CD14-positive monocyte (primary cell): ENCODE data around the gene NSUN3. TPM values are rescaled to one million over a fixed set of nuclear protein-coding genes. Genes with fewer than 3 reads are reported as not detected.

ENCODE experiments used
- DNase-seq, 3 donors: peaks; one replicate each; pipeline ENCODE4 v3.0.0-alpha.2; 2011 to 2022
- H2AFZ ChIP-seq: 2 replicates; pipeline ENCODE4 v1.6.0; 2012; ENCODE audit warnings: mild to moderate bottlenecking, low read depth, low read length, inconsistent platforms; ENCODE audit not compliant: insufficient read depth, poor library complexity, severe bottlenecking
- H3K27ac ChIP-seq, 2 donors: 1 replicate in 1 of 2; 2 replicates in 1 of 2; pipeline ENCODE4 v1.5.1; 2012 to 2013; ENCODE audit warnings: low read length in 2 of 2, control low read depth in 1 of 2, inconsistent platforms in 1 of 2, low read depth in 1 of 2, mild to moderate bottlenecking in 1 of 2
- H3K27me3 ChIP-seq, 2 donors: one replicate each; pipeline versions ENCODE4 v1.6.0 to v1.6.1; 2011 to 2013; ENCODE audit warnings: low read length in 2 of 2; ENCODE audit not compliant: control insufficient read depth in 2 of 2, insufficient read depth in 2 of 2
- H3K36me3 ChIP-seq, 2 donors: replicated peaks in 1 of 2; 1 replicate in 1 of 2; 2 replicates in 1 of 2; pipeline versions ENCODE4 v1.5.1 to v1.6.1; 2012 to 2013; ENCODE audit warnings: low read length in 2 of 2, control low read depth in 1 of 2, inconsistent platforms in 1 of 2, mild to moderate bottlenecking in 1 of 2; ENCODE audit not compliant: insufficient read depth in 2 of 2, control insufficient read depth in 1 of 2
- H3K4me1 ChIP-seq, 2 donors: 1 replicate in 1 of 2; 2 replicates in 1 of 2; pipeline versions ENCODE4 v1.5.1 to v1.6.1; 2012 to 2013; ENCODE audit warnings: low read length in 2 of 2, control low read depth in 1 of 2, inconsistent platforms in 1 of 2, mild to moderate bottlenecking in 1 of 2, moderate library complexity in 1 of 2; ENCODE audit not compliant: insufficient read depth in 2 of 2, control insufficient read depth in 1 of 2
- H3K4me2 ChIP-seq: replicated peaks from 2 replicates; pipeline ENCODE3; 2012; ENCODE audit warnings: low read length, moderate library complexity, mild to moderate bottlenecking; ENCODE audit not compliant: poor library complexity, severe bottlenecking; ENCODE audit errors: extremely low read depth
- H3K4me3 ChIP-seq, 3 experiments: fragments of 200-600 bp in 1 of 3; sonication (generic) in 1 of 3; replicated peaks in 1 of 3; 1 replicate in 2 of 3; 2 replicates in 1 of 3; pipeline ENCODE4 v1.5.1; 2011 to 2013; ENCODE audit warnings: low read length in 3 of 3, mild to moderate bottlenecking in 3 of 3, control low read depth in 2 of 3, low read depth in 2 of 3, inconsistent platforms in 1 of 3, moderate library complexity in 1 of 3
- H3K79me2 ChIP-seq: 2 replicates; pipeline ENCODE4 v1.6.0; 2012; ENCODE audit warnings: mild to moderate bottlenecking, control low read depth, inconsistent platforms, low read length, moderate library complexity; ENCODE audit not compliant: insufficient read depth
- H3K9ac ChIP-seq: 2 replicates; pipeline ENCODE4 v1.6.0; 2017; ENCODE audit warnings: low read length, mild to moderate bottlenecking; ENCODE audit not compliant: insufficient read depth, poor library complexity, severe bottlenecking
- H3K9me3 ChIP-seq, 2 donors: replicated peaks in 1 of 2; 1 replicate in 1 of 2; 2 replicates in 1 of 2; pipeline versions ENCODE4 v1.5.1 to v1.6.1; 2012 to 2013; ENCODE audit warnings: low read length in 2 of 2, control low read depth in 1 of 2; ENCODE audit not compliant: control insufficient read depth in 1 of 2, insufficient read depth in 1 of 2
- H4K20me1 ChIP-seq: 2 replicates; pipeline ENCODE4 v1.6.0; 2012; ENCODE audit warnings: mild to moderate bottlenecking, low read length, control low read depth, moderate library complexity; ENCODE audit not compliant: insufficient read depth
- H3K27ac Mint-ChIP-seq, 7 donors: one replicate each; pipeline ENCODE4 v1.8.0; 2020; ENCODE audit warnings: mild to moderate bottlenecking in 7 of 7, mixed read lengths in 7 of 7, moderate library complexity in 6 of 7, inconsistent platforms in 2 of 7
- H3K27me3 Mint-ChIP-seq, 3 donors: one replicate each; pipeline ENCODE4 v1.8.0; 2021 to 2022; ENCODE audit warnings: low read depth in 3 of 3, mild to moderate bottlenecking in 3 of 3, mixed read lengths in 3 of 3, moderate library complexity in 3 of 3, inconsistent platforms in 1 of 3
- H3K36me3 Mint-ChIP-seq, 2 donors: one replicate each; pipeline ENCODE4 v1.8.0; 2020; ENCODE audit warnings: mixed read lengths in 2 of 2, inconsistent platforms in 1 of 2, mild to moderate bottlenecking in 1 of 2
- H3K4me1 Mint-ChIP-seq: one replicate; pipeline ENCODE4 v1.8.0; 2020; ENCODE audit warnings: mild to moderate bottlenecking, mixed read lengths
- H3K4me3 Mint-ChIP-seq, 2 donors: one replicate each; pipeline ENCODE4 v1.8.0; 2020; ENCODE audit warnings: mild to moderate bottlenecking in 2 of 2, mixed read lengths in 2 of 2, moderate library complexity in 1 of 2
- H3K9me3 Mint-ChIP-seq, 7 donors: one replicate each; pipeline ENCODE4 v1.8.0; 2020 to 2022; ENCODE audit warnings: mixed read lengths in 7 of 7, mild to moderate bottlenecking in 6 of 7, moderate library complexity in 6 of 7, inconsistent platforms in 2 of 7
- CTCF ChIP-seq: fragments of 200-600 bp; IDR thresholded peaks from one replicate; pipeline ENCODE4 v1.8.0; 2022; ENCODE audit warnings: antibody characterized with exemption, mild to moderate bottlenecking
- WGBS: methylation state at CpG from one replicate; pipeline ENCODE4 v1.1.5; 2013; ENCODE audit warnings: missing lambda C conversion rate; ENCODE audit not compliant: insufficient coverage; 5-methylcytosine and 5-hydroxymethylcytosine counted together
- intact Hi-C, 2 donors: fragments of 100-400 bp; cut with micrococcal nuclease; formaldehyde crosslinking; loops; one replicate each; pipeline versions ENCODE4 v1.15.0 to v1.15.1; 2023
- polyA plus RNA-seq, 3 donors: library from polyadenylated mRNA; depleted of rRNA in 1 of 3; unstranded in 2 of 3; stranded (reverse) in 1 of 3; fragments of 300-500 nt in 2 of 3; fragments of >200 nt in 1 of 3; fragmentation: Illumina TruSeq in 2 of 3; gene quantifications; 1 replicate in 2 of 3; 2 replicates in 1 of 3; pipeline ENCODE4 v1.2.3, GENCODE V29; 2012 to 2021

The NSUN3 gene
- polyA plus RNA-seq, 3 donors: 6.6 to 8.8 (median 7.2) TPM

- H2AFZ ChIP-seq: no peak overlapping the region
- peaks cover 39 to 64% of the 10 kb centered on the region in 2 donors for H3K36me3 ChIP-seq
- H3K4me1 ChIP-seq: peaks cover 25% of the 10 kb centered on the region in 2 donors
- H3K4me1 Mint-ChIP-seq: peaks cover 32% of the 10 kb centered on the region
- peaks cover 7% of the 10 kb centered on the region for H4K20me1 ChIP-seq
- H3K9ac ChIP-seq: no peak overlapping the region
- no peak overlapping the region for H3K4me3 ChIP-seq
- WGBS: no CpG with 5 or more reads among the region's 2 CpGs
- H3K79me2 ChIP-seq: no peaks in the 10 kb centered on the region
- no peak for TF ChIP-seq CTCF
- no peaks in the 10 kb centered on the region for H3K27me3 Mint-ChIP-seq
- no peaks in the 10 kb centered on the region for H3K9me3 Mint-ChIP-seq
- DNase-seq: no peak
- no peaks in the 10 kb centered on the region for H3K9me3 ChIP-seq
- peak overlapping the region in 1 of 7 donors; percentile 61 for H3K27ac Mint-ChIP-seq
- no peak overlapping the region for H3K27ac ChIP-seq
- H3K36me3 Mint-ChIP-seq: peaks cover 50 to 60% of the 10 kb centered on the region in 2 donors
- no peaks in the 10 kb centered on the region for H3K27me3 ChIP-seq
- H3K4me2 ChIP-seq: no peak overlapping the region
- intact Hi-C loops: no loop called here
- H3K4me3 Mint-ChIP-seq: no peak overlapping the region
Observed at GRCh38 chr3:94095111-94095510, 32.2 kb downstream of the NSUN3 start.

GRCh38 chr3:94098452-94098851 lies 35.6 kb downstream of the NSUN3 start:
- Mint-ChIP-seq H3K27me3 (no peaks in the 10 kb centered on the region), H3K9me3 (no peaks in the 10 kb centered on the region), H3K4me3 (peak overlapping the region in 1 of 2 donors; percentile 82), H3K27ac (peak overlapping the region; percentile 50 to 92 (median 83)), H3K36me3 (peaks cover 57 to 67% of the 10 kb centered on the region in 2 donors), H3K4me1 (peaks cover 17% of the 10 kb centered on the region)
- H3K9ac ChIP-seq: peak overlapping the region; percentile 11
- H4K20me1 ChIP-seq: no peaks in the 10 kb centered on the region
- no peaks in the 10 kb centered on the region for H3K27me3 ChIP-seq
- H3K4me1 ChIP-seq: peaks cover 15 to 17% of the 10 kb centered on the region in 2 donors
- H3K79me2 ChIP-seq: no peaks in the 10 kb centered on the region
- peak; percentile 42 to 79 (median 74) for DNase-seq
- no CpG with 5 or more reads among the region's 3 CpGs for WGBS
- H3K27ac ChIP-seq: peak overlapping the region in 1 of 2 donors; percentile 77
- no peak overlapping the region for H2AFZ ChIP-seq
- peaks cover 54 to 75% of the 10 kb centered on the region in 2 donors for H3K36me3 ChIP-seq
- H3K4me2 ChIP-seq: peak overlapping the region; percentile 47
- intact Hi-C loops: no loop called here
- no peaks in the 10 kb centered on the region for H3K9me3 ChIP-seq
- peak overlapping the region in 1 of 3 experiments; percentile 39 for H3K4me3 ChIP-seq
- TF ChIP-seq CTCF: peak; percentile 22
